ENCODE measurements around the gene RITA1. TPM values are rescaled to one million over a fixed set of nuclear protein-coding genes. Genes with fewer than 3 reads are reported as not detected.
A peak's percentile ranks its signal among the peaks of the same experiment; 100 is the strongest.

The RITA1 gene
- total RNA-seq, 2 donors from 2014 or later = 10.8 to 13.0 TPM

DNA sequence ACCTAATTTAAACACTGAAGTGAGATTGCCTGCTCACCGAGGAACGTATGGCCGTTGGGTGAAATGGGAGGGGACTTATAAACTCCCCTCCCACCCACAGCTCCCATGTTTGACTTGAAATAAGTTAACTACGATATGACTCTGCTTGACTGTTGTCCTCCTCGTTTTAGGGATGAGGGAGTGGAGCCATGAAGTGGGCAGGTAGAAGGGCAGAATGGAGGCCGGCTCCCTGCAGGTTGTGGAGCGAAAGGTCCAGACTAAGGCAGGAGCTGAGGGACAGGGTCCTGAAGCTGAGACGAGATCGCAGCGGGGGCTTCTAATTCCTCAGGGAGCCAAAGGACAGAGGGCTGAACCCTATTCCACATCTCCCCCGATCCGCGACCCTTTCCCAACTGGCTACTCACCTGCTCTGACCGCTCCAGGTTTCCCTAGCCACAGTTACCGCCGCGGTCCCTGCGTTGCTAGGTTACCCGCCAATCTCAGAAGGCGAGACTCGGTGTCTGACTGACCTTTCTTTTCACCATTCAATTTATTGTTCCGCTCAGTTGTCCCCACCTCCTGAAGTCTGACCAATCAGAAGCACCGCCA, 35.2 kb downstream of the RITA1 start:
- ATAC-seq (no peak), DNase-seq (no peak)
- intact Hi-C loops (cut with DNase I) = no loop called here

DNA sequence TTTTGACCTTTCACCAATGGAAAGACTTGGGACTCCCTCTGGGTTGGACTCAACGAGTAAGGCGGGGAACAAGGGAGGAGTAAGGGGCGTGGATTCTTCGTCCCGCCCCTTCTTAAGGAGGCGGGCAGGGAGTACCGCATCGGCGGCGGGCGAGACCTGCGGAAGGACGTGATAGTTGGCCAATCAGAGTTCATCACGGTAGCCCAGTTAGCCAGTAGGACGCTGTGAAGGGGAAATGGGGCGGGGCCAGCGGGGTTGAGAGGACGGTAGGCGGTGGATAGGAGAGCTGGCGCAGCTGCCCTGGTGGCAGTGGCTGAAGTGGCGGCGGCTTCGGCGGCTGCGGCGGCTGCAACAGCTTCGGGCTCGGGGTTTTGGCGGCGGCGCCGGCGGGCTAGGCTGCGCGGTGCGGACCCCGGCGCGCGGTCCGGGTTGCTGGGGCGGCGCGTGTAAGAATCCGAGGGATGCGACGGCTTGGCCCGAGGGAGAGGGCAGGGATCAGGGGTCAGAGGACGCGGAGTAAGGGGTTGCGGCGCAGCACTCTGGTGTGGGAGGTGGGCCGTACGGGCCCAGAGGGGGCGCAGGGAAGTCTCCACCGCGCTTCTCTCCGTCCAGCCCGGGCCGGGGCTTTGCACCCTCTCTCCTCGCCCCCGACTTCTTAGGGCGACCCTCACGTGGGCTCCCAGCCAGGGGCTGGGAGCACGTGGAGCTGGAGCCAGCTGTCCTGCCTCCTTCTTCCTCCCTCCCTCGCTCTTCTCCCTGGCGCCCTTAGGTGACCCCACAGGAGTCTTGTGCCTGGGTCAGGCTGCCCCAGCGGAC, 35.9 kb downstream of the RITA1 start, which contains the start of gene TPCN1:
TPCN1 (plus strand) TSS at position 284 of the 816 bp plus-strand sequence. CDS start 5,389 bp downstream, outside the sequence.
- ATAC-seq (peak; percentile 96 to 97), DNase-seq (peak; percentile 100)
- intact Hi-C loops (cut with DNase I) = no loop called here

DNA sequence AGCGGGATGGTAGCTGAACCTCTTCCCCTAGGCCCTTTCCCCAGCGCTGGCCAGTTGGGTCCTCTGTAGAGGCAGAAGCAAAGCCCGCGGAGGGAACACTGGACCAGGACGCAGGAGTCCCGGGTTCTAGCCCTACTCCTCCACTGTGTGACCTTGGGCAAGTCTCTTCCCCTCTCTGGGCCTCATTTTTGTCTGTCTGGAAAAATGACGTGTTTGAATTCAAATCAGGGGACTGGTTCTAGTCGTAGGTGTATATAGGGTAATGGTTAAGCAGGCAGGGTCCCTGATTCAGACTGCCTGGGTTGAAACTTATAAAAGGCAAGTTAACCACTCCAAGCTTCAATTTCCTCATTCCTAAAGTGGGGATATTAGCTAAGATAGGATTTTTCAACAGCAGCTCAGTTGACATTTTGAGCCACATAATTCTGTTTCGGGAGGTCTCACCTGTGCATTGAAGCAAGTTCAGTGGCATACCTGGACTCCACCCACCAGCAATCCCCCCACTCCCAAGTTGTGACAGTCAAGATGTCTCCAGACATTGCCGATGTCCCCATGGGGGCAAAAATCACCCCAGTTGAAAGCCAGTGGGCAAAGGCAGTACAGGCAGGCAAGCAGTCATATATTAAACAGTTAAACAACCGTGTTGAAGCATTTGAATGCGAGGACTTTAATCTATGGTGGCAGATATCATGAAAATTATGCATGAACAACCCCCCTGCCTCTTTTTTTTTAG, 36.6 kb downstream of the RITA1 start:
- intact Hi-C loops (cut with DNase I) = no loop called here
- no peak for ATAC-seq
- no peak for DNase-seq

DNA sequence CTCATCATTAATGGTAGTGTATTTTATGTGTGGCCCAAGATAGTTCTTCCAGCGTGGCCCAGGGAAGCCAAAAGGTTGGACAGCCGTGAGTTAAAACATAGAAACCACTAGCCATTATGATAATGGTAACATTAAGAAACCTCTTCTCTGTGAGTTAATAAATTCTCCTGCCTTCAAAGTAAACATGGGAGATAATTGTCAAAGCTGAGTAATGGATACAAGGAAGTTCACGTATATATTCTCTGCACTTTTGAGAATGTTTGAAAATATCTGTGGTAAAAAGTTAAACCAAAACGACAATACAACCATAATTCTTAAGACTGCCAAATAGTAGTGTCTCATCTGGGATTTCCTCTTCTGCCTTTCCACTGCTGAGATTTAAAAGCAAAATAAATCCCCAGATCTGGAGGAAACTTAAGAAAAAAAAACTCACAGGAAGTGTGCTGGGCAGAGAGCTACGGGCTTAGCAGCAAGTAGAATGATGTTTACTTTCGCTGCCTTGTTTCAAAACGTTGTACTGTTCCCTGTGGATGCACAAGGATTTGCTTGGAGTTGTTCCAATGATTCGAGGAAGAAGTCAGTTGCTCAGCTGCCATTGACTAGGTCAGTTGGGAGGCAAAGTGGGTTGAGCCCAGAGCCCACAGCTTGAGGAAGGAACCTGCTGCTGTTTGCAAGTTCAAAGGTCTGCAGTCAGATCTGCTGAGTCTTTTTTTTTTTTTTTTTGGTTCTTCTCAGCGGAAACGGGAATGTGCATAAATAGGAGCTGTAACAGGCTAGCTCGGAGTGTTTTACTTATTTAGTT, 37.4 kb downstream of the RITA1 start:
- DNase-seq = peak; percentile 72
- intact Hi-C loops (cut with DNase I) = no loop called here
- ATAC-seq = peak; percentile 1 to 30

DNA sequence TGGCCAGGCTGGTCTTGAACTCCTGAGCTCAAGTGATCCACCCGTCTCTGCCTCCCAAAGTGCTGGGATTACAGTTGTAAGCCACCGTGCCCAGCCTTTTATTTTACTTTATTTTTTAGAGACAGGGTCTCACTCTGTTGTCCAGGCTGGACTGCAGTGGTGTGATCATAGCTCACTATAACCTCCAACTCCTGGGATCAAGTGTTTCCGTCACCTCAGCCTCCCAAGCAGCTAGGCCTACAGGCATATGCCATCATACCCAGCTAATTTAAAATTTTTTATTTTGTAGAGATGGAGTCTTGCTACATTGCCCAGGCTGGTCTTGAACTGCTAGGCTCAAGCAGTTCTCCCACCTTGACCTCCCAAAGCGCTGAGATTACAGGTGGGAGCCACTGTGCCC, 39.4 kb downstream of the RITA1 start:
- intact Hi-C loops (cut with DNase I) = no loop called here
- DNase-seq (no peak), ATAC-seq (no peak)

DNA sequence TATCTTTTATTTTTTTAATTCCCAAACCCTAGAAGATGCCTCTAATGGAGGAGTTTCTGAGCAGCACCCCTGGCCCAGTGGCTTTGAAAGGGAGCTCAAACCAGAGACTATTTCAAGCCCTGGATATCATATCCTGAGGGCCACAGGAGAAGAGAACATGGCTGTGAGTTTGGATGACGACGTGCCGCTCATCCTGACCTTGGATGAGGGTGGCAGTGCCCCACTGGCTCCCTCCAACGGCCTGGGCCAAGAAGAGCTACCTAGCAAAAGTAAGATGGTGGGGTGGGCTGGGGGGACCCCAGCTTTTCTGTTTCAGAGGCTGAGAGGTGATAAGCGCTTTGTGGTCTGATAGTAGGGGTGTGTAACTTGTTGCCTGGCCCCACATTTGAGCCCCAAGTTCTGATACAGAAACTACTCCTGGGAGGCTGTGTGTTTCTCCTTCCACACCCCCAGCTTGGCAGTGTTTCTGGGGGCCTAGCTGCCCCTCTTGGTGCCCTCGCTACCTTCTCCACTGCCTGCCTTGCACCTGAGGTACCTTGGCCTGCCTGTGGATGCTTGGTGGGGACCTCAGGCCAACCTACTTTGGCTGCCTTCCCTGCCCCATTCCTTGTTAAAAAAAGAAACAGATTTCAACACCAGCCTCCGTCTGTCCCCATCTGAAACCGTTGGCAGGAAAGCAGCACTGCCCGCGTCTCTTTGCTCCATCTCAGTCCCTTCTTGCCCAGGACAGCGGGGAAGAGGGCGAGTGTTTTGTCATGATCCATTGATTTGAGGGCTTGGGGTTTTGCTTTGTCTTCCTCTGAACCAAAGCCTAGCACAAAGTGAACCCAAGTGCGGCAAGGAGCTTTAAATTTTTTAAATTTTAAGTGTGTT, 41.4 kb downstream of the RITA1 start:
- peak; percentile 11 to 70 for ATAC-seq
- intact Hi-C loops (cut with DNase I) = no loop called here
- peak; percentile 43 for DNase-seq

DNA sequence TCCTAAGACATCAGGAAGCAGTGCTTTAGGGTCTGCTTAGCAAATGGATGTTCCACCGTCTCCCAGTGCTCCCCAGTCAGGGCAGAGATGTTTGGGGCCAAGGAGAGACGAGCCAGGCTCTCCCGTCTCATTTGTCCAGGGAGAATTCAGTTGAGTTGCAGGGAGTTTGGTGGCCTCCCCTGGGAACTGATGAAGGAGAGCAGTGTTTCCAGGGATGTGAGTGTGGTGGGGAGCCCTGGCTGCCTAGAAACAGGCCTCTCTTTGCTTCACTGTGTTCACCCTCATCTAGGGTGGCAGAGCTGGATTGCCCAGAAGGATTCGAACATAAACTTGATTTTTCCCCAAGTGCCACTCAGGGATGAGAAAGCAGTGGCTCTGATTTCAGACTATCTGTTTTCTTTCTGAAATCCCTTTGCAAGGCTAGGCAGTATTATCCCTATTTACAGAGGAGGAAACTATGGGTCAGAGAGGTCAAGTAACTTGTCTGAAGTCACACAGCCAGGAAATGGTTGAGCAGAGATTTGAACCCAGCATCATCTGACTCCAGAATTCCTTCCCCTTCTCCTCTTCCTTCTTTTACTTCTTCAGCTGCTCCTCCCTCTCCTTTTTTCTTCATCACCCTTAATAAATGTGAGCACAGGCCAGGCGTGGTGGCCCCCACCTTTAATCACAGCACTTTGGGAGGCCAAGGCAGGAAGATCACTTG, 42.3 kb downstream of the RITA1 start:
- DNase-seq = no peak
- no peak for ATAC-seq
- intact Hi-C loops (cut with DNase I) = no loop called here

DNA sequence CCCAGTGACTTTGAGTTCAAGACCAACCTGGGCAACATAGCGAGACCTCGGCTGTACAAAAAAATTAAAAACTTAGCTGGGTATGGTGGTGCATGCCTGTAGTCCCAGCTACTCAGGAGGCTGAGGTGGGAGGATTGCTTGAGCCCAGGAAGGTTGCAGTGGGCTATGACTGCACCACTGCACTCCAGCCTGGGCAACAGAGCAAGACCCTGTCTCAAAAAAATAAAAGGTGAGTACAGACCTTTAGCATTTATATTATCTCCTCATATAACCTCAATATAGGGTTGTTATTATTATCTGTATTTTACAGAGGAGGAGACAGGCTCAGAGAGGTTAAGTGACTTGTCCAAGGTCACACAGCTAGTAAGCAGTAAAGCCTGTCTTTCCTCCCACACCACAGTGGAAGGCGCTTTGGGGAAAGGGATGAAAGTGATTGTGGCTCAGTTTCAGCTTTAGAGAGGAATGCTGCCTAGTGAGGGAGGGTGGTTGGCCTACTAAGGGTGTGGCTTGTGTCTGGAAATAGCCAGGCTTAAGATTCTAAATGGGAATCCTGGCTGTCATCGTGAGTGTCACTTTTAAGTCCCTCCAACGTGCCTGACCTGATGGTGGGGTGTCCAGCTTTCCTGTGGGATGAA, 43.0 kb downstream of the RITA1 start:
- ATAC-seq = peak; percentile 14 to 16
- intact Hi-C loops (cut with DNase I) = no loop called here
- no peak for DNase-seq

DNA sequence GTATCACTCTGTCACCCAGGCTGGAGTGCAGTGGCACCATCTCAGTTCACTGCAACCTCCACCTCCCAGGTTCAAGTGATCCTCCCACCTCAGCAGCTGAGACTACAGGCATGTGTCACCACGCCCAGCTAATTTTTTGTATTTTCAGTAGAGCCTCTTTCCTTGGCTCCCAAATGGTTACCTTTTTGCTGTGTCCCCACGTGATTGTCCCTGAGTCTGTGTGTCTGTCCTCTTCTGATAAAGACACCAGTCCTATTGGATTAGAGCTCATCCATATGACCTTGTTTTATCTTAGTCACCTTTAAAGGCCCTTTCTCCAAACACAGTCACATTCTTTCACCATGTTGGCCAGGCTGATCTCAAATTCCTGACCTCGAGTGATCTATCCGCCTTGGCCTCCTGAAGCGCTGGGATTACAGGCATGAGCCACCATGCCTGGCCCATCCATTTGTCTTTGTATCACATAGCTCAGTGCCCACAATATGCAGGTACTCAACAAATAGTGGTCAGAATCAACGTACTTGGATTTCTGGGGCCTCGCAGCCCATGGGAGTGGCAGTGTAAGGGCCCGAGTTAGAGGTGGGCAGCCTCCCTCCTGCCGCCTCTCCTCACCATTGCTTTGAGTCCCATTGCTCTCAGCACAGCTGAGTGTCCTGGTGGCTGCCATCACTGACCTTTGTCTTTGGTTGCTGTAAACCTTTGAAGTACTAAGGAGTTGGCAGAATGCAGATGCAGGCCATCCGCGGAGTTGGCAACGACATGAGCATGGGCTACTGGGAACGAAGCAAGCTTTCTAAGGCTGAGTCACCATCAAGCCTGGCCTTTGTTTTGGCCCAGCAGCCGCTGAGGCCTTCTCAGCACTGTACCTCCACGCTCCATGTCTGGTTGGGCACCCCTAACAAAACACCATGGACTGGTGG, 45.1 kb downstream of the RITA1 start:
- intact Hi-C loops (cut with DNase I) = no loop called here
- ATAC-seq = peak; percentile 20 to 38
- no peak for DNase-seq

DNA sequence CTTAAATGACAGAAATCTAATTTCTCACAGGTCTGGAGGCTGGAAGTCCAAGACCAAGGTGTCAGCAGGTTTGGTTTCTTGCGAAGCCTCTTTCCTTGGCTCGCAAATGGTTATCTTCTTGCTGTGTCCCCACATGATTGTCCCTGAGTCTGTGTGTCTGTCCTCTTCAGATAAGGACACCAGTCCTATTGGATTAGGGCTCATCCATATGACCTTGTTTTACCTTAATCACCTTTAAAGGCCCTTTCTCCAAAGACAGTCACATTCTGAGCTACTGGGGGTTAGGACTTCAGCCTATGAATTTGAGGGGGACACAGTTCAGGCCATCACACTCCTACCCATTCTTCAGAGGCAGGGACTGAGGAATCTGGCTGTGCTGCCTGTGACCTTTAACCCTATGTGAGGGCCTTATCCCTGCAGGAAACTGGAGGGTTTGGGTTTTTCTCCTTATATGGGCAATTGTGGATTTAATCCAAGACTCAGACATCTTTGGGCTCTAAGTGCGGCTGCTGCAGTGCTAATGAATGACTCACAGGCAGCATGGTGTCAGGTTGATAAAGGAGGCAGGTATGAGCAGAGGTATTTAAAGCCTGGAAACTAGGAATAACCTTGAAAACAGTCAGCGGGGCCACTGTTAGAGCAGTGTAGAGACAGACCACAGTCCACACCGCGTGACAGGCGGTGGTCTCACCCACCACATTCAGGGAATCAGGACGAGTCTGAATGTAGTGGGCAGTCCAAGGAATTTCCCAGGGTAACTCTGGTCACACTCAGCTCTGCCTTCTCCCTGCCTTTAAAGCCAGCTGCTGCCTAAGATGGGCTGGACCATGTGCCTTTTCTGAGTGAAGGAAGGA, 45.9 kb downstream of the RITA1 start:
- intact Hi-C loops (cut with DNase I) = no loop called here
- peak in 1 of 2 donors; percentile 49 for ATAC-seq
- DNase-seq = no peak

DNA sequence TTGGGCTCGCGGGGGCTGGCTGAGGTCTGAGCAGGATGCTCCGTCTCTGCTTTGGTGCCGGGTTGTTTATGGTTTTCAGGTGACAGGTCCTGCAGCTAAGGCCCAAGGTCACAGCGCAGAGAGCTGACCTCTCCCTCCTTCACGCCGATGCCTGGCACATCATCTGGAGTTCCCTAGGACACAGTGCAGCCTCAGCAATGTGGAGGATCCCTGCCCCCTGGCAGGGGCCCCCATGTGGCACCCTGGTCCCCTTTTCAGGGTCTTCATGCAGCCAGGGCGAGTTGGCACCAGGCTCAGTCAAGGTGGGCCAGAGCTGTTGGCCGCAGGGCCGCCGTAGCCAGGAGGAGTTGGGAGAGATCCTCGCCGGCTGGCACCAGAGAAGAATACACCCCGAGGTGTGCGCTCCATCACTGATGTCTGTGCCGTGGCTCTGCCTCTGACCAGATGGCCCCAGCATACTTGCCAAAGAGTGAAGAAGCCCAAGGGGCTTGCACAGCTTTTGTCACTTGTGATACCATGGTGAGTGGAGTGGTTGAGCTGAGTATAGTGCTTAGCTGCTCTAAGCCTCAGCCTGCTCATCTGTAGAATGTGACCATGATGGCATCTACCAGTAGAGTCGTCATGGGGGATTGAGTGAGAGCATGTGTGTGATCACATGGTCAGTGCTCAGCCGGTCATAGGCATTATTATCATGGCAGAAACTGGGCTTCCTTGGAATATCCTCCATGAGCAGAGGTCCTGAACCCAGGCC, 46.7 kb downstream of the RITA1 start:
- ATAC-seq (no peak), DNase-seq (no peak)
- intact Hi-C loops (cut with DNase I) = no loop called here

DNA sequence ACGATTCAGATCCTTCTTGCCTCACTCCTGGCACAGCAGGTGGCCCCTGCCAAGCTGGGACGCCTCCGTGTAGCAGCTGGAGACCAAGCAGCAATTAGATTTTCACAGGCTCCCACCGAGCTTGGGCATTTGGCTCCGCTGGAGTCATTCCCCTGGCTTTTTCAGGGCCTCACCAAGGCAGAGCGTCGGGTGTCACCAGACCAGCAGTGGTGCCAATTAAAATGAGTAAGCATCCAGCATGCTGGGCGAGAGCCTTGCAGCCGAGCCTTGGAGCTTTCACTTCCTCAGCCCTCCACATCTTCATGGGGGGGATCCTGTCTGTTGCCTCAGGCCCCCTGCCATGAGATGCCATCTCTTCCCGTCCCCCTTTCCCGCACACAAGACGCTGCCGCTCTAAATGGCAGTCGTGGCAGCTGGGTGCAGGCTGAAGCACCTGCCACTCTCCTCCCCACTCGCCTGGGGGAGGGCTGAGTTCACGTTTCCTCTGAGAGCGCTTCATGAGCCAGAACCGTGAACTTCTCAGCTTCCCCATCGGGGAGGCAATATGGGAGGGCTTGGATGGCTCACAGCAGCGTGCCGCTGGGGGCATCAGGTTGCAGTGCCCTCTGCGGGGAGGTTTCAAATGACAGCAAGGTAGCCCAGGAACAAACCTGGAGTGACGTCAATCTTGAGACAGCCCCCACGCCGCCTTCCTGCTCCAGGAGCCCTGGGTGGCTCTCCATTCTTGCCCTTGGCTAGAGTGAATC, 47.5 kb downstream of the RITA1 start:
- intact Hi-C loops (cut with DNase I) = no loop called here
- no peak for DNase-seq
- ATAC-seq = peak; percentile 36 to 52

DNA sequence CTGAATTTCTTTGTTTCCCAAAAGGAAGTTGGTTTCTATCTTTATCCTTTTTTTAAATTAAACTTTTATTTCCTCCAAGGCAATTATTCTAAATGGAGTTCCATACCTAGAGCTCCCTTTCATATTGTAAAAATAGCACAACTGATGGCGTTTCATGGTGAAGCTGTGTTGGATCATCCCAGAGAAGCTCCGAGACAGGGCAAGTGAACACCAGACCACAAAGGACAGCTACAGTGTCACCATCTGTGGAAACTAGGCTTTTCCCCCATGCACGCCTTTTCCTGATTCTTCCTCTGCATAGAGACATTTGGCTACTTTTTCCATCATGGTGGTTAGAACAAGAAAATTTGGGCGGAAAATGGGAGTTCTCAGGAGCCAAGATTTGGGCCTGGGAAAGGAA, 48.4 kb downstream of the RITA1 start:
- ATAC-seq = no peak
- intact Hi-C loops (cut with DNase I) = no loop called here

DNA sequence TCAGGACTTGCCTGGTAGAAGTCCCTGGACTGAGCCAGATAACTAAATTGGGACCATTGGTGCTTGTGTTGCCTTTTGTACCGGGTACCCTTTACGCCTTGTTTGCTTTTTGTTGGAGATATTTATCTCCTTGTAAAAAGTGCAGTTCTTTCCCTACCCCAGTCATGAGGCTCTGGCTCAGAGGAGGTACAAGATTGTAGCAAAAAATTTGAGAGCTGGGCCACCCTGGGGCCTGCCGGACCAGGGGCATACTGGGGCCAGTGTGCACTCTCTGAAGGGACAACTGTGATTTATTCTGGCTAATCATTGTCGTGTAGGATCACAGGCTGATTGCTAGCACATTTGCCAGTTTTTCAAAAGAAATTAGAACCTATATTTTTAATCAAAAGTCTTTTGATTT, 49.0 kb downstream of the RITA1 start:
- no peak for ATAC-seq
- DNase-seq = no peak
- intact Hi-C loops (cut with DNase I) = no loop called here

More for the DNA sequence above, 48.4 kb downstream of the RITA1 start:
- peak; percentile 13 for DNase-seq

All from left cardiac atrium (tissue), 4 donors.